A673 (cell line): Measurements from ENCODE around the gene TEX53.

Experiments
- CTCF ChIP-seq: fragments of 300-800, 200-600 bp; sonication (generic); conservative IDR thresholded peaks from 2 replicates; pipeline ENCODE4 v1.5.1; 2017; ENCODE audit warnings: low read depth, mild to moderate bottlenecking, antibody characterized with exemption, low read length, moderate library complexity, mixed read lengths
- EZH2 ChIP-seq: fragments of 200-600 bp; sonication (generic); IDR thresholded peaks from 2 replicates; pipeline ENCODE4 v1.6.1; 2017; ENCODE audit warnings: borderline replicate concordance, low read depth, mild to moderate bottlenecking, mixed read lengths, antibody characterized with exemption, low read length; ENCODE audit not compliant: poor library complexity, severe bottlenecking

DNA sequence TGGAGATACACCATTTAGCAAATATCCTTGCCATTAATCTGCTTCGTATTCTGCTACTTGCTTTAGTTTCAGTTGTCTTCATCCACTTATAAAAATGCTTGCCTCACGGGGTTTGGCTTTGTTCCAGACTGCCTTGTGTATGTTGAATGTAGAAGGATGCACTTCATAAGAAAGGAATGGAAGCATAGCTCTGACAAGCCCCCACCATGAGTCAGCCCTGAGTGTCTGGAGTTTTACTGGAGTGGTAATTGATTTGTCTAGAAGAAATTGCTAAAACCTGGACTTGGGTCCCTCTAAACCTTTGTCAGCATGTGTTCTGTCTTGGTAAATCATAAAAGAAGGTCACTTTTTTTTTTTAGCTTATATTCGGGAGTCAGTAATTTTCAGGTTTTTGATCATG lies 19.8 kb upstream of the TEX53 start:
- TF ChIP-seq CTCF, result no peak
- no peak for TF ChIP-seq EZH2
